Breast epithelium (tissue), 4 donors: Measurements from ENCODE around the gene ANTXR1. TPM values are rescaled to one million over a fixed set of nuclear protein-coding genes. Genes with fewer than 3 reads are reported as not detected.

Experiments used
- DNase-seq, 2 donors: peaks; one replicate each; pipeline ENCODE4 v3.0.0-alpha.2; 2019; ENCODE audit warnings: low spot score in 2 of 2
- H3K27ac ChIP-seq, 2 donors: fragments of 200-600 bp; sonication (generic) in 1 of 2; one replicate each; pipeline ENCODE4 v1.5.1; 2016 to 2019; ENCODE audit warnings: mild to moderate bottlenecking in 1 of 2
- H3K27me3 ChIP-seq, 2 donors: fragments of 200-600 bp; sonication (generic) in 1 of 2; one replicate each; pipeline versions ENCODE4 v1.5.1 to v1.6.0; 2017 to 2019; ENCODE audit warnings: control low read depth in 1 of 2, mild to moderate bottlenecking in 1 of 2
- H3K36me3 ChIP-seq: fragments of 200-600 bp; one replicate; pipeline ENCODE4 v1.5.1; 2019
- H3K4me1 ChIP-seq, 2 donors: fragments of 200-600 bp; sonication (generic); one replicate each; pipeline ENCODE4 v1.5.1; 2016 to 2019; ENCODE audit warnings: control low read depth in 1 of 2
- H3K4me3 ChIP-seq, 3 donors: fragments of 200-600 bp; sonication (generic); 1 replicate in 2 of 3; 2 replicates in 1 of 3; pipeline ENCODE4 v1.5.1; 2016 to 2019; ENCODE audit warnings: mild to moderate bottlenecking in 3 of 3, moderate library complexity in 2 of 3
- H3K9me3 ChIP-seq, 2 donors: fragments of 200-600 bp; sonication (generic) in 1 of 2; one replicate each; pipeline ENCODE4 v1.5.1; 2016 to 2019; ENCODE audit warnings: control low read depth in 1 of 2
- POLR2A ChIP-seq: fragments of 450-650 bp; IDR thresholded peaks from one replicate; pipeline ENCODE4 v1.6.1; 2016; ENCODE audit warnings: antibody characterized with exemption, mild to moderate bottlenecking, moderate library complexity
- POLR2AphosphoS5 ChIP-seq, 3 donors: sonication (generic); formaldehyde crosslinking; IDR thresholded peaks; one replicate each; pipeline ENCODE4 v1.6.1; 2017; ENCODE audit warnings: antibody characterized with exemption in 3 of 3
- intact Hi-C: fragments of 100-400 bp; cut with DNase I; formaldehyde crosslinking; loops from one replicate; pipeline ENCODE4 v1.15.1; 2023; ENCODE audit warnings: low total_unique reads
- total RNA-seq, 3 donors: library from RNA; depleted of rRNA; stranded (reverse); fragments of >200 nt; gene quantifications; one replicate each; pipeline ENCODE4 v1.1.0, GENCODE V29; 2016
- TF ChIP-seq, protein P1 (sequence below), 3 donors: fragments of 450-650 bp; IDR thresholded peaks; one replicate each; pipeline ENCODE4 v1.5.1; 2016 to 2017; ENCODE audit warnings: antibody characterized with exemption in 3 of 3, mild to moderate bottlenecking in 3 of 3, moderate library complexity in 3 of 3

Gene ANTXR1
- total RNA-seq, 3 donors from 2014 or later, result 52.7 to 72.8 (median 68.8) TPM

DNA sequence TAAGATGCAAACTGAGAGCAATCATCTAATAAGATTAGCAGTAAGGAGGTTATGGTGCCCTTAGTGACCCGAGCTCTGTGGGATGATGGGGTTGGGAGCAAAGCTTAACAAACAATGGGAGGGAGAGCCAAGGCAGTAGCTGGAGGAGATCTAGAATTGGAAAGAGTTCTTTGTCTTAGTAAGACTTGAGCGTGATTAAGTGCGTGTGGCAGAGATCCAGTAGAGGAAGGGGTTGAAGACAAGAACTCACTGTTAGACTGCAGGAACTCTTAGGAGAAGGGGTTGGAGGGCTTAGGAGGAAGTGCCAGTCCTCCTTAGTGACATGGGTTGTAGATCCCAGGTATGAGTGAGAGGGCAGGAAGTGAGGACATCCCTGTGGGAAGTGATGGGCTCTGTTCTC lies 189.3 kb downstream of the ANTXR1 start:
- H3K36me3 ChIP-seq, result no peaks in the 10 kb centered on the region
- intact Hi-C loops, result no loop called here
- no peaks in the 10 kb centered on the region for H3K9me3 ChIP-seq
- no peak for TF ChIP-seq POLR2A
- TF ChIP-seq POLR2AphosphoS5 (IDR thresholded peaks at IDR 0.05), result no peak
- TF ChIP-seq, protein P1, sequence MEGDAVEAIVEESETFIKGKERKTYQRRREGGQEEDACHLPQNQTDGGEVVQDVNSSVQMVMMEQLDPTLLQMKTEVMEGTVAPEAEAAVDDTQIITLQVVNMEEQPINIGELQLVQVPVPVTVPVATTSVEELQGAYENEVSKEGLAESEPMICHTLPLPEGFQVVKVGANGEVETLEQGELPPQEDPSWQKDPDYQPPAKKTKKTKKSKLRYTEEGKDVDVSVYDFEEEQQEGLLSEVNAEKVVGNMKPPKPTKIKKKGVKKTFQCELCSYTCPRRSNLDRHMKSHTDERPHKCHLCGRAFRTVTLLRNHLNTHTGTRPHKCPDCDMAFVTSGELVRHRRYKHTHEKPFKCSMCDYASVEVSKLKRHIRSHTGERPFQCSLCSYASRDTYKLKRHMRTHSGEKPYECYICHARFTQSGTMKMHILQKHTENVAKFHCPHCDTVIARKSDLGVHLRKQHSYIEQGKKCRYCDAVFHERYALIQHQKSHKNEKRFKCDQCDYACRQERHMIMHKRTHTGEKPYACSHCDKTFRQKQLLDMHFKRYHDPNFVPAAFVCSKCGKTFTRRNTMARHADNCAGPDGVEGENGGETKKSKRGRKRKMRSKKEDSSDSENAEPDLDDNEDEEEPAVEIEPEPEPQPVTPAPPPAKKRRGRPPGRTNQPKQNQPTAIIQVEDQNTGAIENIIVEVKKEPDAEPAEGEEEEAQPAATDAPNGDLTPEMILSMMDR (IDR thresholded peaks at IDR 0.05), result no peak
- H3K27me3 ChIP-seq, result no peaks in the 10 kb centered on the region
- no peak for DNase-seq
- no peak overlapping the region for H3K4me3 ChIP-seq
- H3K27ac ChIP-seq, result peak overlapping the region; percentile 9 to 76
- no peaks in the 10 kb centered on the region for H3K4me1 ChIP-seq

DNA sequence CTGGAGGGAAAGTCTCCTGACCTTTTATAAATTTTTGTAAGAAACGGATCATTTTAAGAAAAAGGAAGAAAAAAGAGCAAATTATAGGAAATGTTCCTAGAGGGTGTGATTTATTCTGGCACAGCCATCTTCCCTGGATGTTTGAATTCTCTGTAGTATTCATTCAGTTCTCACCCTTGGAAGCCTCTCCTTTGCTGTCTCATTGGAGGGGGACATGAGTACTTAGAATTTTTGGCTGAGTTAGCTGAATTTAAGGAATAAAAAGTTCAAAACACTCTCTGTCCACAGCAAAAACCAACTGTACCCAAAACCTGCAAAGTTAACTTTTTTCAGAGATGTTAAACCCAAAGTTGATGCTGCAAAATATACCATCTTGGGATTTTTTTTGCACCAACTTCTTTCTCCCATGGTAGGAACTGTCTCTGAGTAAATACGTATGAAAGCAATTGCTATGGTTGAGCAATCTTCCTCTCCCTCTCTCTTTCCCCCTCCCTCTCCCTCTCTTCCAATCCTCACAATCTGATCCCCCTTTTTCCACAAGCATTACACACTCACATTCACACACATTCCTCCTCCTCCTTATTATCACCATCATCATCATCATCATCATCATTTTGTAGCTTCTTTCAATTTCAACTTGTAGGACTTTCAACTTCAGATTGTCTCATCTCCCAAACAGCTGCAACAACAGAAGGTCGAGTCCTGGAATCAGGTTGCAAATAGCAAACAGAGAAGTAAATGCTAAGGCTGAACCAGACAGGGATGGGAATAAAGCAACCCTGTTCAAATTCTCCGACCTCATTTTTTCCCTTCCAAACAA lies 190.4 kb downstream of the ANTXR1 start:
- DNase-seq, result no peak
- H3K27ac ChIP-seq, result peak overlapping the region in 1 of 2 donors; percentile 76

DNA sequence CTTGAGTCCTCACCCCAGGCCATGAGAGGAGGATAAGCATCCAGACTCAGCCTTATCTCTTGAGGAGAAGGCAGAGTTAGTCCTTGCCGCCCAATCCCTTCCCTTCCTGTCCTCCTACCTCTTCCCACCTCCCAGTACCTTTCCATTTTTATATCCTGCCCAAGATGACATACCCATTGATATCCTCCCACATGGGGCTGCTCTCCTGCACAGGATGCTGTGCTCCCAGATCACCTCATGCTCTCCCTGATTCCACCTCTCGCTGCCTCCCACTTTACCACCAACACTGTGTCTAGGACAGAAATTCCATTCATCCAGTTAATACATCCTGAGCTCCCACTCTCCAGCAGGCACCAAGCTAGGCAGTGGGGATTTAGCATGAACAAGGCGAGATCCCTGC lies 191.7 kb downstream of the ANTXR1 start:
- Histone ChIP-seq H3K9me3 (no peaks in the 10 kb centered on the region), H3K27ac (peak overlapping the region in 1 of 2 donors; percentile 76), H3K27me3 (no peaks in the 10 kb centered on the region), H3K4me3 (no peak overlapping the region), H3K36me3 (no peaks in the 10 kb centered on the region), H3K4me1 (no peaks in the 10 kb centered on the region)
- intact Hi-C loops, result no loop called here
- DNase-seq, result no peak
- TF ChIP-seq POLR2AphosphoS5 (IDR thresholded peaks at IDR 0.05) (no peak), POLR2A (no peak)

More for the DNA sequence above, 190.4 kb downstream of the ANTXR1 start:
- Histone ChIP-seq H3K9me3 (no peaks in the 10 kb centered on the region), H3K36me3 (no peaks in the 10 kb centered on the region), H3K4me3 (no peak overlapping the region), H3K4me1 (no peaks in the 10 kb centered on the region), H3K27me3 (no peaks in the 10 kb centered on the region)
- TF ChIP-seq POLR2A (no peak), POLR2AphosphoS5 (IDR thresholded peaks at IDR 0.05) (no peak)
- TF ChIP-seq, protein P1 (IDR thresholded peaks at IDR 0.05), result no peak
- intact Hi-C loops, result no loop called here

DNA sequence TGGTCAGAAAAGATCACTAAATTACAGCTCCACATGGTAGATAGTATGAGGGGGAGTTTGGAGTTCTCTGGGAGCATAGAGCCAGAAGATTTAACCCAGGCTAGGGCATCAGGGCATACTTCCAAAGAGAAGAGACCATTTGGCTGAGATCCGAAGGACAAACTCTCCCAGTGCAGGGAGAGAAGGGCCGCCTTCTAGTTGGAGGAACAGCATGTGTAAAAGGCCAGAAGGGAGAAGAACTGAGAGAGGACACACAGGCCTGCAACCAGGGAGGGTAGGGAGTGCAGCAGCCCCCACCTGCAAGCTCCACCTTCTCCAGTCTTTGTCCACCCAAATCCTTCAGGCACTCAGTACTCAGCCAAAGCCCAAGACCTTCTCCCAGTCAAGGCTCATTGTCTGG lies 192.1 kb downstream of the ANTXR1 start:
- DNase-seq, result no peak
- H3K27ac ChIP-seq, result peak overlapping the region in 1 of 2 donors; percentile 76
- intact Hi-C loops, result no loop called here

DNA sequence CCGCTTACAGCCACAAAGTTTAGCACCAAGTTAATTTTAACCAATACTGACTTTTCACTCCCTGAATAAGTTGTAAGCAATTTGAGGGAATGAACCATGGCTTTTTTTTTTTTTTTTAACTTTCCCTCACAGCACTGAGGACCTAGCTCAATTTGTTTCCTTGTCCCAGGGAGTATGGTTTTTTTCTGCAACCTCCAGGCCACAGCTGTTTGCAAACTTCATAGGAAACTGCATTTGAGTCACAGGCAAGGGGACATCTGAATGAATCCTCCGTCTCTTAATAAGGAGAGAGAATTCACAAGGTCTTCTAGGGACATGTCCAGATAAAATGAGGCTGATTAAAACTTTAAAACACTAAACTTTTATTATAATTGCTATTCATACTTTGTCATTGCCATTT lies 192.5 kb downstream of the ANTXR1 start:
- Histone ChIP-seq H3K36me3 (no peaks in the 10 kb centered on the region), H3K9me3 (no peaks in the 10 kb centered on the region), H3K27me3 (no peaks in the 10 kb centered on the region), H3K27ac (no peak overlapping the region), H3K4me1 (no peaks in the 10 kb centered on the region), H3K4me3 (no peak overlapping the region)
- intact Hi-C loops, result no loop called here
- TF ChIP-seq POLR2AphosphoS5 (IDR thresholded peaks at IDR 0.05), result no peak
- no peak for TF ChIP-seq POLR2A
- TF ChIP-seq, protein P1 (IDR thresholded peaks at IDR 0.05), result no peak
- DNase-seq, result no peak

More for the DNA sequence above, 192.1 kb downstream of the ANTXR1 start:
- Histone ChIP-seq H3K4me1 (no peaks in the 10 kb centered on the region), H3K9me3 (no peaks in the 10 kb centered on the region), H3K27me3 (no peaks in the 10 kb centered on the region), H3K4me3 (no peak overlapping the region), H3K36me3 (no peaks in the 10 kb centered on the region)
- TF ChIP-seq, protein P1 (IDR thresholded peaks at IDR 0.05), result no peak
- TF ChIP-seq POLR2AphosphoS5 (IDR thresholded peaks at IDR 0.05) (no peak), POLR2A (no peak)
